Panc1 (cell line): ENCODE data around the gene ASRGL1.

Source experiments
- CTCF ChIP-seq: fragments of 450-650 bp; IDR thresholded peaks from 2 replicates; pipeline ENCODE4 v1.5.1; 2017; ENCODE audit warnings: mild to moderate bottlenecking
- SIN3A ChIP-seq: IDR thresholded peaks from 2 replicates; pipeline ENCODE4 v1.6.1; 2012; ENCODE audit warnings: low read depth, mild to moderate bottlenecking, low read length, moderate library complexity, borderline replicate concordance; ENCODE audit not compliant: insufficient read depth

GRCh38 chr11:62413060-62413696, 75.9 kb downstream of the ASRGL1 start:
- TF ChIP-seq CTCF: no peak
- TF ChIP-seq SIN3A: no peak
